CD4-positive, alpha-beta T cell (primary cell): ENCODE measurements around the gene HS3ST3B1. TPM values are rescaled to one million over a fixed set of nuclear protein-coding genes. Genes with fewer than 3 reads are reported as not detected.

Source experiments
- ATAC-seq: fragments of 200-7000 bp; cut with Tn5 transposase; one replicate; pipeline ENCODE4 v1.10.0; 2022; ENCODE audit warnings: mild to moderate bottlenecking; ENCODE audit not compliant: poor library complexity
- CTCF ChIA-PET: fragments of 350-600 bp; sonication (Branson Sonifier 250); formaldehyde crosslinking; loops from one replicate; lab custom pipeline; 2021; ENCODE audit warnings: antibody characterized with exemption, inconsistent platforms; lab: Charles Lee
- POLR2A ChIA-PET: fragments of 350-600 bp; sonication (Branson Sonifier 250); formaldehyde crosslinking; loops from one replicate; lab custom pipeline; 2021; ENCODE audit warnings: antibody characterized with exemption, inconsistent platforms; lab: Charles Lee
- DNase-seq, 14 experiments: peaks; one replicate each; pipeline ENCODE4 v3.0.0-alpha.2; 2013 to 2020; ENCODE audit warnings: mixed read lengths in 2 of 14
- H3K27ac ChIP-seq, 2 donors: one replicate each; pipeline versions ENCODE4 v1.5.1 to v1.7.0; 2013; ENCODE audit warnings: low read length in 2 of 2, low read depth in 1 of 2, mild to moderate bottlenecking in 1 of 2
- H3K27me3 ChIP-seq, 2 experiments: 1 replicate in 1 of 2; 2 replicates in 1 of 2; pipeline versions ENCODE4 v1.6.1 to v1.7.0; 2013; ENCODE audit warnings: low read length in 2 of 2, control low read depth in 1 of 2, mild to moderate bottlenecking in 1 of 2, moderate library complexity in 1 of 2; ENCODE audit not compliant: insufficient read depth in 2 of 2, control insufficient read depth in 1 of 2
- H3K36me3 ChIP-seq: one replicate; pipeline ENCODE4 v1.6.1; 2013; ENCODE audit warnings: low read length, control low read depth; ENCODE audit not compliant: insufficient read depth
- H3K4me1 ChIP-seq: one replicate; pipeline ENCODE4 v1.6.1; 2013; ENCODE audit warnings: low read length, control low read depth; ENCODE audit not compliant: insufficient read depth
- H3K4me3 ChIP-seq: one replicate; pipeline ENCODE4 v1.5.1; 2013; ENCODE audit warnings: mild to moderate bottlenecking, low read length, moderate library complexity
- H3K9me3 ChIP-seq, 2 experiments: 1 replicate in 1 of 2; 2 replicates in 1 of 2; pipeline versions ENCODE4 v1.6.1 to v1.7.0; 2013; ENCODE audit warnings: low read length in 2 of 2, mild to moderate bottlenecking in 2 of 2, control low read depth in 1 of 2, moderate library complexity in 1 of 2; ENCODE audit not compliant: control insufficient read depth in 1 of 2, insufficient read depth in 1 of 2
- H3K27ac Mint-ChIP-seq: one replicate; pipeline ENCODE4 v1.8.0; 2020; ENCODE audit warnings: mixed read lengths
- H3K27me3 Mint-ChIP-seq: one replicate; pipeline ENCODE4 v1.8.0; 2021; ENCODE audit warnings: mixed read lengths
- H3K36me3 Mint-ChIP-seq: one replicate; pipeline ENCODE4 v1.8.0; 2021; ENCODE audit warnings: low read depth, mixed read lengths
- H3K4me1 Mint-ChIP-seq: one replicate; pipeline ENCODE4 v1.8.0; 2021; ENCODE audit warnings: low read depth, mixed read lengths
- H3K4me3 Mint-ChIP-seq: one replicate; pipeline ENCODE4 v1.8.0; 2020; ENCODE audit warnings: mild to moderate bottlenecking, mixed read lengths
- H3K9me3 Mint-ChIP-seq: one replicate; pipeline ENCODE4 v1.8.0; 2020; ENCODE audit warnings: mixed read lengths
- CTCF ChIP-seq: fragments of 200-600 bp; IDR thresholded peaks from one replicate; pipeline ENCODE4 v1.8.0; 2022; ENCODE audit warnings: antibody characterized with exemption, mild to moderate bottlenecking
- intact Hi-C, 2 experiments: fragments of 100-400 bp; cut with DNase I in 1 of 2; cut with micrococcal nuclease in 1 of 2; formaldehyde crosslinking; loops; one replicate each; pipeline versions ENCODE4 v1.15.1 to v1.9.0; 2023 to 2025; cut with DNase I, micrococcal nuclease
- total RNA-seq, 174 experiments: library from RNA in 2 of 174; stranded (reverse) in 2 of 174; gene quantifications; one replicate each; pipeline ENCODE4 v1.2.3 and lab custom pipeline; 2021 to 2026

Gene HS3ST3B1
- total RNA-seq, 2 experiments from 2014 or later, result 9.3 to 11.5 TPM

DNA sequence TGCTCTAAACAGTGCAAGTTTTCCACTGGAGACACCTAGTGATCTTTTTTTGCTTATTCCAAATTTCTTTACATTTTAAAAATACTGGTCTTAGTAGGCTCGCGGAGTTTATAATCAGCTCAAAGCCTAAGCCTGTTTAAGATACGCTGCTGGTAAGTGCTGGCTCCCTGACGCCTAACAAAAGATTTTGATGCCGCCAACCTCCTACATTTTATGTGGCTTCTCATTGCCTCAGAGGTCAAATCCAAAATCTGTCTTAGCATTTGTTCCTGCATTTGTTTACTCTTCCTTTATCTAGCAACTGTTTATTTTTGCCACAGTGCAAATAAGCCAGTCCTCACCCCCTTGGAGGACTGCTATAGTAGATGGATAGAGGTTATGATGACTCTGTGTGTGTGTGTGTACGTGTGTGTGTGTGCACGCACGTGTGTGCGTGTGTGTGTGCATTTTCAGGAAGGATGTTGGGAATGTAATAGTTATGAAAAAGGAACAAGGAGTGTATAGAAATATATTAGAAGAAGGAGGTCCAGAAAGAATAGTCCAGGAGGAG, 24.8 kb downstream of the HS3ST3B1 start:
- ATAC-seq (no peak), DNase-seq (no peak)
- no peak overlapping the region for H3K27ac ChIP-seq
- intact Hi-C loops, result no loop called here
- peaks cover 32% of the 10 kb centered on the region for H3K4me1 ChIP-seq
- CTCF ChIA-PET, result no interaction called here
- peaks cover 18% of the 10 kb centered on the region for H3K36me3 Mint-ChIP-seq
- POLR2A ChIA-PET, result no interaction called here
- H3K27me3 Mint-ChIP-seq, result no peaks in the 10 kb centered on the region
- no peaks in the 10 kb centered on the region for H3K27me3 ChIP-seq
- H3K9me3 Mint-ChIP-seq, result no peaks in the 10 kb centered on the region
- no peaks in the 10 kb centered on the region for H3K9me3 ChIP-seq
- H3K36me3 ChIP-seq, result no peaks in the 10 kb centered on the region
- peaks cover 87% of the 10 kb centered on the region for H3K4me1 Mint-ChIP-seq
- peak overlapping the region; percentile 2 for H3K27ac Mint-ChIP-seq
- no peak overlapping the region for H3K4me3 Mint-ChIP-seq
- TF ChIP-seq CTCF, result no peak
- no peak overlapping the region for H3K4me3 ChIP-seq

- no peak for TF ChIP-seq CTCF
- Histone ChIP-seq H3K9me3 (peaks cover 0 to 3% of the 10 kb centered on the region in 2 experiments), H3K27ac (no peak overlapping the region), H3K4me3 (no peak overlapping the region), H3K4me1 (peaks cover 54% of the 10 kb centered on the region), H3K27me3 (no peaks in the 10 kb centered on the region), H3K36me3 (no peaks in the 10 kb centered on the region)
- ChIA-PET POLR2A (interaction anchor here (0.9 to 1.6 kb wide), 4 partner anchors 9 to 99 kb away, joined by 3 to 6 read pairs (median 4); partner anchors contain the start of gene HS3ST3B1), CTCF (no interaction called here)
- H3K4me1 Mint-ChIP-seq, result peaks cover 94% of the 10 kb centered on the region
- no peak overlapping the region for H3K4me3 Mint-ChIP-seq
- DNase-seq (peak in 1 of 14 experiments; percentile 47), ATAC-seq (peak; percentile 24)
- H3K9me3 Mint-ChIP-seq, result no peaks in the 10 kb centered on the region
- H3K27ac Mint-ChIP-seq, result peak overlapping the region; percentile 79
- intact Hi-C loops, result no loop called here
- H3K36me3 Mint-ChIP-seq, result peaks cover 18% of the 10 kb centered on the region
- no peaks in the 10 kb centered on the region for H3K27me3 Mint-ChIP-seq
Measured at GRCh38 chr17:14329900-14330491, 29.1 kb downstream of the HS3ST3B1 start.

GRCh38 chr17:14330492-14330962, 29.6 kb downstream of the HS3ST3B1 start:
- no peak overlapping the region for H3K27ac ChIP-seq
- Mint-ChIP-seq H3K36me3 (peaks cover 18% of the 10 kb centered on the region), H3K27me3 (no peaks in the 10 kb centered on the region), H3K9me3 (no peaks in the 10 kb centered on the region), H3K27ac (peak overlapping the region; percentile 79), H3K4me1 (peaks cover 97% of the 10 kb centered on the region), H3K4me3 (no peak overlapping the region)
- no peaks in the 10 kb centered on the region for H3K27me3 ChIP-seq
- no peaks in the 10 kb centered on the region for H3K36me3 ChIP-seq
- no peak overlapping the region for H3K4me3 ChIP-seq
- ATAC-seq (no peak), DNase-seq (no peak)
- H3K9me3 ChIP-seq, result peaks cover 0 to 3% of the 10 kb centered on the region in 2 experiments
- intact Hi-C loops, result no loop called here
- CTCF ChIA-PET, result no interaction called here
- no peak for TF ChIP-seq CTCF
- H3K4me1 ChIP-seq, result peaks cover 55% of the 10 kb centered on the region
- POLR2A ChIA-PET, result interaction anchor here (0.9 to 1.6 kb wide), 4 partner anchors 9 to 98 kb away, joined by 3 to 6 read pairs (median 4); partner anchors contain the start of gene HS3ST3B1
